Adrenal gland (tissue), 12 donors: ENCODE data around the gene GALNT7. TPM values are rescaled to one million over a fixed set of nuclear protein-coding genes. Genes with fewer than 3 reads are reported as not detected.
A peak's percentile ranks its signal among the peaks of the same experiment; 100 is the strongest.

Experiments
- DNase-seq, 7 donors: peaks; one replicate each; pipeline ENCODE4 v3.0.0-alpha.2; 2019 to 2020
- H3K27ac ChIP-seq, 5 donors: fragments of 200-600 bp; sonication (generic) in 4 of 5; 1 replicate in 3 of 5; 2 replicates in 2 of 5; pipeline versions ENCODE4 v1.5.1 to v1.8.0; 2016 to 2020; ENCODE audit warnings: mild to moderate bottlenecking in 1 of 5
- H3K27me3 ChIP-seq: fragments of 200-600 bp; 2 replicates; pipeline ENCODE4 v1.8.0; 2021
- H3K36me3 ChIP-seq, 2 donors: fragments of 200-600 bp; replicated peaks in 1 of 2; 1 replicate in 1 of 2; 2 replicates in 1 of 2; pipeline versions ENCODE4 v1.5.1 to v1.8.0; 2018 to 2022
- H3K4me1 ChIP-seq, 2 donors: fragments of 200-600 bp; replicated peaks in 1 of 2; 1 replicate in 1 of 2; 2 replicates in 1 of 2; pipeline versions ENCODE4 v1.5.1 to v1.8.0; 2018 to 2021
- H3K4me3 ChIP-seq, 4 donors: fragments of 200-600 bp; sonication (generic) in 3 of 4; one replicate each; pipeline ENCODE4 v1.5.1; 2016 to 2018
- H3K9me3 ChIP-seq, 3 donors: fragments of 200-600 bp; sonication (generic) in 1 of 3; replicated peaks in 1 of 3; 1 replicate in 2 of 3; 2 replicates in 1 of 3; pipeline versions ENCODE4 v1.5.1 to v1.8.0; 2016 to 2021
- POLR2A ChIP-seq, 2 donors: fragments of 450-650 bp; IDR thresholded peaks; one replicate each; pipeline ENCODE4 v1.6.1; 2017; ENCODE audit warnings: antibody characterized with exemption in 2 of 2, mild to moderate bottlenecking in 2 of 2, moderate library complexity in 1 of 2
- WGBS, 4 donors: extraction: QIAGEN DNeasy Blood & Tissue Kit in 2 of 4; methylation state at CpG; one replicate each; pipeline versions ENCODE4 v1.1.5 to v1.1.7; 2013 to 2017; 5-methylcytosine and 5-hydroxymethylcytosine counted together
- intact Hi-C, 2 donors: fragments of 100-400 bp; cut with DNase I; formaldehyde crosslinking; loops; one replicate each; pipeline versions ENCODE4 v1.14.1 to v1.15.0; 2022 to 2023
- polyA plus RNA-seq, 3 donors: library from polyadenylated mRNA; stranded (reverse); fragments of 200-250 nt in 2 of 3; fragments of 350-450 nt in 1 of 3; fragmentation: Illumina TruSeq in 1 of 3; extraction: RNeasy Lipid Tissue Mini Kit (QIAGEN cat#74804) in 1 of 3; gene quantifications; one replicate each; pipeline ENCODE4 v1.2.3, GENCODE V29; 2013 to 2014
- total RNA-seq, 9 donors: library from RNA; depleted of rRNA in 4 of 9; stranded (reverse); fragments of >200 nt in 4 of 9; fragments of 120-200 nt in 1 of 9; fragmentation: NEBNext Ultra II Directional in 1 of 9; extraction: Animal tissue kit (Norgen Biotek cat#: 25700) in 1 of 9; gene quantifications; one replicate each; pipeline versions ENCODE4 v1.1.0 to v1.2.4, GENCODE V29; 2013 to 2023
- TF ChIP-seq, protein P1 (sequence below), 6 experiments: fragments of 450-650 bp in 4 of 6; fragments of 200-600 bp in 2 of 6; sonication (generic) in 1 of 6; IDR thresholded peaks; 1 replicate in 5 of 6; 2 replicates in 1 of 6; pipeline versions ENCODE4 v1.5.1 to v1.8.0; 2016 to 2021; ENCODE audit warnings: antibody characterized with exemption in 6 of 6, mild to moderate bottlenecking in 2 of 6, moderate library complexity in 1 of 6
- donor health status: healthy with polysubstance abuse.
- donor health status: Bipolar disorder and iron deficiency.
- donor health status: DM: yes; HTN: yes; CAD: no.
- donor health status: DM: no; HTN: no; CAD: no.
- donor health status: DM: no; HTN: no; CAD: no.
- donor health status: DM: yes; HTN: yes; CAD: no.

GALNT7 gene
- total and polyA plus RNA-seq, 12 donors: 4.4 to 21.9 (median 10.3) TPM

DNA sequence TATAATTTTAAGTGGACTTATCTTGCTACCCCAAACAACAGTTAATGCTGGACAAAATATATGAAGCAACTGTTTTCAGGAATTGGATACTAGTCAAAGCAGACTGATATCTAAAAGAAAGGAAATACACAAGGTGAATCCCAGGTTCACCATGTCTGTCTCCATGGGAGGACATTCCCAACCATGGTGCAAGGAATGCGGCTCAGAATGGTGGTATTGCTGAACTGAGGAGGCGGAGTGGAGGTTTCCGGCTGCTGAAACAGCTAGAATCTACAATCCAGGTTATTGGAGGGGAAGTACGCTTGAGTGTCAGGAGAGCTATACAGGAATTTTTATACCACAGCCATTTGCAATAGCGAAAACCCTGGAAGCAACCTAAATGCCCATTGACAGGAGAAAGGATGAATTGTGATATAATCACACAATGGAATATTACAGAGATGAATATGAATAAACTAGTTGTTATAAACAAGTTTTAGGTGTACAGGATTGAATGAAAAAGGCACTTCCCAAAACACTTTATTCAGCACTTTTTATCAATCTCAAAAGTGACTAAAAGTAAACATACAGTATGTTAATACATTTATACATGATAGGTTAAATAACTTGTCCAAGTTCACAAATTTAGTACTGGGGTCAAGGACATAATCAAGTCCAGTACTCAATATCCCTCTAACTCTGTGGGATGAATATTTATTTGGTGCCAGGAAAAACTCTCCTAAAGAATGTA is 156.6 kb downstream of the GALNT7 start:
- Histone ChIP-seq H3K27ac (no peak overlapping the region), H3K27me3 (no peaks in the 10 kb centered on the region), H3K36me3 (no peaks in the 10 kb centered on the region), H3K9me3 (peaks cover 0 to 8% (median 0%) of the 10 kb centered on the region in 3 donors), H3K4me1 (no peaks in the 10 kb centered on the region), H3K4me3 (no peak overlapping the region)
- no peak for DNase-seq
- WGBS, 4 donors: 94 to 98% (median 95%) methylated on average over 5 of the region's 5 CpGs
- TF ChIP-seq, protein P1, sequence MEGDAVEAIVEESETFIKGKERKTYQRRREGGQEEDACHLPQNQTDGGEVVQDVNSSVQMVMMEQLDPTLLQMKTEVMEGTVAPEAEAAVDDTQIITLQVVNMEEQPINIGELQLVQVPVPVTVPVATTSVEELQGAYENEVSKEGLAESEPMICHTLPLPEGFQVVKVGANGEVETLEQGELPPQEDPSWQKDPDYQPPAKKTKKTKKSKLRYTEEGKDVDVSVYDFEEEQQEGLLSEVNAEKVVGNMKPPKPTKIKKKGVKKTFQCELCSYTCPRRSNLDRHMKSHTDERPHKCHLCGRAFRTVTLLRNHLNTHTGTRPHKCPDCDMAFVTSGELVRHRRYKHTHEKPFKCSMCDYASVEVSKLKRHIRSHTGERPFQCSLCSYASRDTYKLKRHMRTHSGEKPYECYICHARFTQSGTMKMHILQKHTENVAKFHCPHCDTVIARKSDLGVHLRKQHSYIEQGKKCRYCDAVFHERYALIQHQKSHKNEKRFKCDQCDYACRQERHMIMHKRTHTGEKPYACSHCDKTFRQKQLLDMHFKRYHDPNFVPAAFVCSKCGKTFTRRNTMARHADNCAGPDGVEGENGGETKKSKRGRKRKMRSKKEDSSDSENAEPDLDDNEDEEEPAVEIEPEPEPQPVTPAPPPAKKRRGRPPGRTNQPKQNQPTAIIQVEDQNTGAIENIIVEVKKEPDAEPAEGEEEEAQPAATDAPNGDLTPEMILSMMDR (IDR thresholded peaks at IDR 0.05): no peak
- intact Hi-C loops: no loop called here

GRCh38 chr4:173328236-173328901 is 159.8 kb downstream of the GALNT7 start:
- no peak for DNase-seq
- peaks cover 0 to 4% (median 0%) of the 10 kb centered on the region in 3 donors for H3K9me3 ChIP-seq
- 93 to 97% (median 95%) methylated on average over 5 of the region's 5 CpGs for WGBS, 4 donors
- no peak overlapping the region for H3K27ac ChIP-seq
- H3K27me3 ChIP-seq: no peaks in the 10 kb centered on the region
- intact Hi-C loops: no loop called here
- H3K4me3 ChIP-seq: no peak overlapping the region
- peaks cover 0 to 10% of the 10 kb centered on the region in 2 donors for H3K4me1 ChIP-seq
- no peaks in the 10 kb centered on the region for H3K36me3 ChIP-seq
- TF ChIP-seq, protein P1 (IDR thresholded peaks at IDR 0.05): no peak
- no peak for TF ChIP-seq POLR2A (IDR thresholded peaks at IDR 0.05)

DNA sequence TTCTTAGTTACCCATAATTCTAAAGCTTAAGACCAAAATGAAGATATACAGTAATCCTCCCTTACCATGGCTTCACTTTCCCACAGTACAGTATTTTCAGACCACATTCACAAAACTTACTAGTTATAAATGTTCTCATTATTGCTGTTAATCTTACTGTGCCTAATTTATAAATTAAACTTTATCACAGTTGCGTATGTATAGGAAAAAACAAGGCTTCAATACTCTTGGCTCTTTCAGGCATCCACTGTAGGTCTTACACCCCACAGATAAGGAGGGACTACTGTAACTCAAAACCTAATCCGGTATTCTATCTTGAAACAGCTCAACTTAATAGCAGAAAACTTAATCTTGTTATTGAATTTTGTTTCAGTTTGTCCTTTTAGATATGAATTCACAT is 162.0 kb downstream of the GALNT7 start:
- no peak overlapping the region for H3K27ac ChIP-seq
- H3K36me3 ChIP-seq: no peaks in the 10 kb centered on the region
- H3K9me3 ChIP-seq: no peaks in the 10 kb centered on the region
- TF ChIP-seq POLR2A (IDR thresholded peaks at IDR 0.05): no peak
- TF ChIP-seq, protein P1 (IDR thresholded peaks at IDR 0.05): no peak
- 89 to 93% (median 92%) methylated on average over 2 of the region's 2 CpGs for WGBS, 4 donors
- no peak overlapping the region for H3K4me3 ChIP-seq
- peaks cover 0 to 14% of the 10 kb centered on the region in 2 donors for H3K4me1 ChIP-seq
- DNase-seq: no peak
- H3K27me3 ChIP-seq: no peaks in the 10 kb centered on the region
- intact Hi-C loops: loop anchor here in 1 of 2 donors (5.0 kb wide), 1 partner anchor 42 kb away; the partner anchor contains the start of gene SAP30

DNA sequence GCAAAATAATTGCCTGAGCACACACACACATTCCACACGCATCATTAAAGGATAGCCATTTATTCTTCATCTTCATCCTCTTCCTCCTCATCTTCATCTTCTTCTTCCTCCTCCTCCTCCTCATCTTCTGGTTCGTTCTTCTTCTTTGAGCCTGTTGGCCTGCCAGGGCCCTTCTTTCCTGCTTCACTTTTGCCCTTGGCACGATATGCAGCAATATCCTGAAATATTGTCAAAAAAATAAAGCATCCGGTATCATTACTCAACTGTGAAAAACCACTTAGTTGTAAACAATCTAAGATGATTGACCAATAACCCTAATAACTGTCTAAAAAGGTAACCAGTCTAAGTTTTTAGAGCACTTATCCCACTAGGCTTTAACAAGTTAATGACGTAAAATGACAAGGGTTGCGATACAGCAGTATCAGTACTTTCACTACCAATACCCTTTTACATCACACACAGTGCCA is 163.4 kb downstream of the GALNT7 start:
- TF ChIP-seq, protein P1 (IDR thresholded peaks at IDR 0.05): no peak
- no peak for TF ChIP-seq POLR2A (IDR thresholded peaks at IDR 0.05)
- intact Hi-C loops: loop anchor here in 1 of 2 donors (5.0 kb wide), 1 partner anchor 40 kb away; the partner anchor contains the start of gene SAP30
- 55 to 63% (median 58%) methylated on average over 6 of the region's 6 CpGs for WGBS, 4 donors
- H3K36me3 ChIP-seq: no peaks in the 10 kb centered on the region
- peak overlapping the region in 1 of 5 donors; percentile 100 for H3K27ac ChIP-seq
- no peak for DNase-seq
- H3K4me3 ChIP-seq: peak overlapping the region in 1 of 4 donors; percentile 76
- no peaks in the 10 kb centered on the region for H3K9me3 ChIP-seq
- peaks cover 0 to 15% of the 10 kb centered on the region in 2 donors for H3K4me1 ChIP-seq
- H3K27me3 ChIP-seq: no peaks in the 10 kb centered on the region
